ENCODE measurements around the gene CNN2. TPM values are rescaled to one million over a fixed set of nuclear protein-coding genes. Genes with fewer than 3 reads are reported as not detected.

The CNN2 gene
- total and polyA plus RNA-seq, 2 of the 13 experiments (the other 11 are each of a cell fraction or from before 2014, with no cell fraction given) = 63.6 to 70.0 TPM

DNA sequence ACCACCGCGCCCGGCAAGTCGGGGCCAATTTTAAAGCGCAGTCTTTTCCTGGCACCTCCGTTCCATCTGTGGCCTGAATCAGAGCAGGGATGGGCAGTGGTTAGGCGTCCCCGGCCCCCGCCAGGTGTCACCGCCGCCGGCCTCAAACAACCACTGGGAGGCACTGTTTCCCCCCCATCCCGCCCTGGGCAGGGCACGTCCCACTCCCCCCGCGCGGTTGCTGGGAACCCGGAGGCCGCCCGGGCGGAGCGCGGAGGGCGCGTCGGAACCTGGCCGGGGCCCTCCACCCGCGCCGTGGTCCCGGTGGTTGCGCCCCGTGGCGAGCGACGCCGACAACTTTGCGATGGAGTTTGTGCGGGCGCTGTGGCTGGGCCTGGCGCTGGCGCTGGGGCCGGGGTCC lies 26.3 kb upstream of the CNN2 start, which contains the start of gene GRIN3B (continued):
- TF ChIP-seq, protein P1, sequence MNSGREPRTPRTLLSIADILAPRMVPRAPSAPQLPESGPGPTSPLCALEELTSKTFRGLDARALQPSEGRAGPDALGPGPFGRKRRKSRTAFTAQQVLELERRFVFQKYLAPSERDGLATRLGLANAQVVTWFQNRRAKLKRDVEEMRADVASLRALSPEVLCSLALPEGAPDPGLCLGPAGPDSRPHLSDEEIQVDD (CRISPR knock-in tag; IDR thresholded peaks at IDR 0.05; ENCODE audit: borderline replicate concordance) = no peak
- TF ChIP-seq, protein P2, sequence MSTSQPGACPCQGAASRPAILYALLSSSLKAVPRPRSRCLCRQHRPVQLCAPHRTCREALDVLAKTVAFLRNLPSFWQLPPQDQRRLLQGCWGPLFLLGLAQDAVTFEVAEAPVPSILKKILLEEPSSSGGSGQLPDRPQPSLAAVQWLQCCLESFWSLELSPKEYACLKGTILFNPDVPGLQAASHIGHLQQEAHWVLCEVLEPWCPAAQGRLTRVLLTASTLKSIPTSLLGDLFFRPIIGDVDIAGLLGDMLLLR (CRISPR knock-in tag; IDR thresholded peaks at IDR 0.05) = no peak
- TF ChIP-seq, protein P3, sequence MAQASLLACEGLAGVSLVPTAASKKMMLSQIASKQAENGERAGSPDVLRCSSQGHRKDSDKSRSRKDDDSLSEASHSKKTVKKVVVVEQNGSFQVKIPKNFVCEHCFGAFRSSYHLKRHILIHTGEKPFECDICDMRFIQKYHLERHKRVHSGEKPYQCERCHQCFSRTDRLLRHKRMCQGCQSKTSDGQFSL (CRISPR knock-in tag; IDR thresholded peaks at IDR 0.05) = peak; percentile 98
- TF ChIP-seq KAT2B (IDR thresholded peaks at IDR 0.05; ENCODE audit: borderline replicate concordance, low read depth, low read length) (no peak), ZFX (CRISPR knock-in tag; IDR thresholded peaks at IDR 0.05; ENCODE audit: low read depth) (peak; percentile 13), JDP2 (CRISPR knock-in tag; IDR thresholded peaks at IDR 0.05; ENCODE audit: borderline replicate concordance) (no peak), NFYC (CRISPR knock-in tag; IDR thresholded peaks at IDR 0.05) (no peak), ZNF550 (CRISPR knock-in tag; IDR thresholded peaks at IDR 0.05; ENCODE audit: borderline replicate concordance) (no peak), NCOA5 (CRISPR knock-in tag; IDR thresholded peaks at IDR 0.05) (no peak), ZNF879 (CRISPR knock-in tag; IDR thresholded peaks at IDR 0.05) (no peak), ZKSCAN8 (CRISPR knock-in tag; IDR thresholded peaks at IDR 0.05; ENCODE audit: borderline replicate concordance) (0 out of 2 replicates have a peak, but pooled peaks have one; percentile 32), SAFB2 (CRISPR knock-in tag; IDR thresholded peaks at IDR 0.05; ENCODE audit: borderline replicate concordance, low read depth) (no peak), STAG1 (CRISPR knock-in tag; IDR thresholded peaks at IDR 0.05) (peak; percentile 45), AHR (CRISPR knock-in tag; IDR thresholded peaks at IDR 0.05) (no peak), ATF7 (IDR thresholded peaks at IDR 0.05) (no peak), ATF7 (CRISPR knock-in tag; IDR thresholded peaks at IDR 0.05) (no peak), SNRNP70 (IDR thresholded peaks at IDR 0.05; ENCODE audit: low read depth, low read length) (no peak), ZNF230 (CRISPR knock-in tag; IDR thresholded peaks at IDR 0.05) (no peak), TCF7 (IDR thresholded peaks at IDR 0.05; ENCODE audit: low read depth) (no peak)
- TF ChIP-seq, protein P4, sequence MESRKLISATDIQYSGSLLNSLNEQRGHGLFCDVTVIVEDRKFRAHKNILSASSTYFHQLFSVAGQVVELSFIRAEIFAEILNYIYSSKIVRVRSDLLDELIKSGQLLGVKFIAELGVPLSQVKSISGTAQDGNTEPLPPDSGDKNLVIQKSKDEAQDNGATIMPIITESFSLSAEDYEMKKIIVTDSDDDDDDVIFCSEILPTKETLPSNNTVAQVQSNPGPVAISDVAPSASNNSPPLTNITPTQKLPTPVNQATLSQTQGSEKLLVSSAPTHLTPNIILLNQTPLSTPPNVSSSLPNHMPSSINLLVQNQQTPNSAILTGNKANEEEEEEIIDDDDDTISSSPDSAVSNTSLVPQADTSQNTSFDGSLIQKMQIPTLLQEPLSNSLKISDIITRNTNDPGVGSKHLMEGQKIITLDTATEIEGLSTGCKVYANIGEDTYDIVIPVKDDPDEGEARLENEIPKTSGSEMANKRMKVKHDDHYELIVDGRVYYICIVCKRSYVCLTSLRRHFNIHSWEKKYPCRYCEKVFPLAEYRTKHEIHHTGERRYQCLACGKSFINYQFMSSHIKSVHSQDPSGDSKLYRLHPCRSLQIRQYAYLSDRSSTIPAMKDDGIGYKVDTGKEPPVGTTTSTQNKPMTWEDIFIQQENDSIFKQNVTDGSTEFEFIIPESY (CRISPR knock-in tag; IDR thresholded peaks at IDR 0.05) = peak; percentile 70
- TF ChIP-seq, protein P5, sequence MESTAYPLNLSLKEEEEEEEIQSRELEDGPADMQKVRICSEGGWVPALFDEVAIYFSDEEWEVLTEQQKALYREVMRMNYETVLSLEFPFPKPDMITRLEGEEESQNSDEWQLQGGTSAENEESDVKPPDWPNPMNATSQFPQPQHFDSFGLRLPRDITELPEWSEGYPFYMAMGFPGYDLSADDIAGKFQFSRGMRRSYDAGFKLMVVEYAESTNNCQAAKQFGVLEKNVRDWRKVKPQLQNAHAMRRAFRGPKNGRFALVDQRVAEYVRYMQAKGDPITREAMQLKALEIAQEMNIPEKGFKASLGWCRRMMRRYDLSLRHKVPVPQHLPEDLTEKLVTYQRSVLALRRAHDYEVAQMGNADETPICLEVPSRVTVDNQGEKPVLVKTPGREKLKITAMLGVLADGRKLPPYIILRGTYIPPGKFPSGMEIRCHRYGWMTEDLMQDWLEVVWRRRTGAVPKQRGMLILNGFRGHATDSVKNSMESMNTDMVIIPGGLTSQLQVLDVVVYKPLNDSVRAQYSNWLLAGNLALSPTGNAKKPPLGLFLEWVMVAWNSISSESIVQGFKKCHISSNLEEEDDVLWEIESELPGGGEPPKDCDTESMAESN (CRISPR knock-in tag; conservative IDR thresholded peaks at IDR 0.05) = no peak
- TF ChIP-seq, protein P6, sequence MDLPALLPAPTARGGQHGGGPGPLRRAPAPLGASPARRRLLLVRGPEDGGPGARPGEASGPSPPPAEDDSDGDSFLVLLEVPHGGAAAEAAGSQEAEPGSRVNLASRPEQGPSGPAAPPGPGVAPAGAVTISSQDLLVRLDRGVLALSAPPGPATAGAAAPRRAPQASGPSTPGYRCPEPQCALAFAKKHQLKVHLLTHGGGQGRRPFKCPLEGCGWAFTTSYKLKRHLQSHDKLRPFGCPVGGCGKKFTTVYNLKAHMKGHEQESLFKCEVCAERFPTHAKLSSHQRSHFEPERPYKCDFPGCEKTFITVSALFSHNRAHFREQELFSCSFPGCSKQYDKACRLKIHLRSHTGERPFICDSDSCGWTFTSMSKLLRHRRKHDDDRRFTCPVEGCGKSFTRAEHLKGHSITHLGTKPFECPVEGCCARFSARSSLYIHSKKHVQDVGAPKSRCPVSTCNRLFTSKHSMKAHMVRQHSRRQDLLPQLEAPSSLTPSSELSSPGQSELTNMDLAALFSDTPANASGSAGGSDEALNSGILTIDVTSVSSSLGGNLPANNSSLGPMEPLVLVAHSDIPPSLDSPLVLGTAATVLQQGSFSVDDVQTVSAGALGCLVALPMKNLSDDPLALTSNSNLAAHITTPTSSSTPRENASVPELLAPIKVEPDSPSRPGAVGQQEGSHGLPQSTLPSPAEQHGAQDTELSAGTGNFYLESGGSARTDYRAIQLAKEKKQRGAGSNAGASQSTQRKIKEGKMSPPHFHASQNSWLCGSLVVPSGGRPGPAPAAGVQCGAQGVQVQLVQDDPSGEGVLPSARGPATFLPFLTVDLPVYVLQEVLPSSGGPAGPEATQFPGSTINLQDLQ (CRISPR knock-in tag; IDR thresholded peaks at IDR 0.05) = no peak

Measured in HepG2 (cell line).